Fibroblast of peridontal ligament (primary cell): Measurements from ENCODE around the gene PAM.
A peak's percentile ranks its signal among the peaks of the same experiment; 100 is the strongest.

Experiments
- DNase-seq: peaks from one replicate; pipeline ENCODE4 v3.0.0-alpha.2; 2010; ENCODE audit errors: extremely low read depth

Gene PAM

GRCh38 chr5:102754767-102755431, at the start of gene PAM:
PAM (plus strand) TSS chr5:102755305; CDS start chr5:102866196, 110,891 bp downstream.
- peak; percentile 49 for DNase-seq

DNA sequence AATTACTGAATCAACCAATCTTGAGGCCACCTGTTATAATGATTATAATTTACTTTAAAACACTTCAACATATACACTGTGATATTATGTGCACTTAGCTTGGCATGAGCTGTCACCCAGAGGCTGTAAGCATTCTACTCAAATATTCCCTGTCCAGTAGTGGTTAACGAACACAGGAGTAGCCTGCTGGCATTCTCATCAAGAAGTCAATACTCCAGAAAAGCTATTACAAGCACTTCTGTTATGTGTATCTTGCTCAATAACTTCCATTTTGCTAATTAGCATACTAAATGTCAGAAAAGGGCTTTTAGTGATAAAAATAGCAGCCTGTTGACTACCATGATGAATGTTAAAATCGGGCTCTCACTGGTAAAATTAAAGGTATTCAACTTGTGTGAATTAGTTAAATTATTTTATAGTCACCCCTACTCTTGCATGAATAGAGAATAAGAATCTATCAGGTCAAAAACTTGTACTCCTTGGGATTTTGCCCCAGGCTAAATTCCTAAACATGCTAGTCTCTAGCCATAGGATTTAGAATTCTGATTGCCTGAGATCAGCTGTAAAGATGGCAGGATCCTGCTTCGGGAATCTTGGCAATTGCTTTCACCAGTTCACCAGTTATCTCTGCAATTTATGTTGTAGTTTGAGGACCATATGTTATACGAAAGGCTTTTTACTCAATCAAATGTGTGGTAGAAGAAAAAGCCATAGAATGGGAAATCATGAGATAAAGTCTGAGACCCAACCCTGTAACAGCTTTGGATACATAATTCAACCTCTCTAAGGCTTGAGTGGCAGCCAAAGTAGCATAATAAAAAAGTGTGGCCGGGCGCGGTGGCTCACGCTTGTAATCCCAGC, 43.4 kb upstream of the PAM start:
- no peak for DNase-seq

- no peak for DNase-seq
Observed at GRCh38 chr5:102713278-102713677, 41.8 kb upstream of the PAM start.

- DNase-seq = no peak
Observed at GRCh38 chr5:102713682-102714231, 41.3 kb upstream of the PAM start.

GRCh38 chr5:102715082-102715807, 39.9 kb upstream of the PAM start:
- peak; percentile 57 for DNase-seq

DNA sequence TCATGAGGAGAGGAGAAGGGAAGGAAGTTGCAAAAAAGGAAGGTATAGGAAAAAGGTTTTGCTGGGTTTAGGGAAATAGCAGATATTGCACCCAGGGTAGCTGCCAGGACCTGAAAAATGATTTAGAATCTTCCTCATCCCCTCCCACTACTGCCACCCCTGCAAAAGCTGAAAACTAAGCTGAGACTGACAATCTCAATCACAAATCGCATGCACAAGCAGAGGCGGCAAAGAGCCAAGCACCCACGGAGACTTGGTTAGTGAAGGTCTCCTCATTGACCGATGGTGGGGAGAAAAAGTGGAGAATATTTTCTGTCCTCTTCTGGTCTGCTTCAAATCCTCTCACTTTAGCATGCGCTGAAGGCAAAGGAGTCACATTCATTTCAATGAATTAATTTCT, 39.1 kb upstream of the PAM start:
- DNase-seq = no peak

DNA sequence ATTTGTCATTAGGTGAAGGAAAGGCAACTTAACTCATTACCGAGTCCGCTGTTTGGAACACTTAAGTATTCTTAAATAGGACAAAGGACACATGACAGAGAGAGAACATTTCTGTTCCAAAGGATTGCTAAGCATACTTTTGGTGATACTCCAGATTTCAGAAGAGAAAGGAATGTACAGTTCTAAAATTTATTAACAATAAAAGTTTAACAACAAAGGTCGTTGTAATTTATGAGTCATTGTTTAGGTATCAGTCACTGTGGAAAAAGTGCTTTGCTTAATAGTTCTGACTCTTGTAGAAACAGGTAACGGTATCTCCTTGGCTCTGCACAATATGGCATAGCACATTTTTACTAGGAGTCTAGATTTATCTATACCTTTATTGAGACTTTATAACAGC, 36.3 kb upstream of the PAM start:
- DNase-seq = no peak

DNA sequence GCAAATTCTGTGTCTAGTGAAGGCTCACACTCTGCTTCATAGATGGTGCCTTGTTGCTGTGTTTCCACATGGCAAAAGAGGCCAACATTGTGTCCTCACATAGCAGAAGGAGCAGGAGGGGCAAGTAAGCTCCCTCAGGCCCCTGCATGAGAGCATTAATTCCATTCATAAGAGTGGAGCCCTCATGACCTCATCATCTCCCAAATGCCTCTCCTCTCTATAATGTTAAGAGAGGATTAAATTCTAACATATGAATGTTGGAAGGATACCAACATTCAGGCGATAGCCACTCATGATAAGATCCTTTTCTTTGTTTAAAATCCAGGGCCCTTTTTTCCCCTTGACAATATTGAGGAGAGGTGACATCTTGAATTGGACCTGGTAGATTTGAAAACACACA, 35.2 kb upstream of the PAM start:
- no peak for DNase-seq

- no peak for DNase-seq
Observed at GRCh38 chr5:102720969-102721368, 34.1 kb upstream of the PAM start.

- DNase-seq = no peak
Observed at GRCh38 chr5:102722931-102723330, 32.2 kb upstream of the PAM start.

DNA sequence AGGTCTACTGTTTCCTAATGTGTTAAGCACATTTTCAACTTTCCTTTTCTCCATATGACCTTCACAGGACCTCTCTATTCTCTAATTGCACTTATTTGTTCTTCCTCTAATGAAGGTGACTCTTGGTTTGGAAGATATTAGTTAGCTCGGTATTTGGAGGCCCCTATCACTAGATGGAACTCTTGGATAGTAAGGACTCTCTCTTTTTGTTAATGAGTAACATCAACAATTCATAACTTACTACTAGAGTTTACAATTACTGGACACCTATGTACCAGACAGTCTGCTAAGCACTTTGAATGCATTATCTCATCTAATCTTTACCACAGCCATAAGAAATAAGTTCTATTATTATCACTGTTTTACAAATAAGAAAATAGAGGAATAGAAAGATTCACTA, 23.4 kb upstream of the PAM start:
- DNase-seq = no peak

GRCh38 chr5:102733534-102733933, 21.6 kb upstream of the PAM start:
- no peak for DNase-seq

DNA sequence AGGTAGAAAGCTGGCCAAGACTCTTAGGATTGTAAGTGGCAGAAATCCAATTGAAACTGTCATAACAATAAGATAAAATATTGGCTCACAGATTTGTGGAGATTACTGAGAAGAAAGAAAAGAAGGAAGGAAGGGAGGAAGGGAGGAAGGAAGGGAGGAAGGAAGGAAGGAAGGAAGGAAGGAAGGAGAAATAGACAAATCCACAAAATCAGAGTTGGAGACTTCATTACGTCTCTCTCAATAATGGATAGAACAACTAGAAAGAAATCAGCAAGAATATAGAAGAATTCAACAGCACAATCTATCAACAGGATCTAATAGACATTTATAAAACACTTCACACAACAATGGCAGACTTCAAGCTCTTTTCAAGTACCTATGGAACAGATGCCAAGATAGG, 17.9 kb upstream of the PAM start:
- DNase-seq = no peak

DNA sequence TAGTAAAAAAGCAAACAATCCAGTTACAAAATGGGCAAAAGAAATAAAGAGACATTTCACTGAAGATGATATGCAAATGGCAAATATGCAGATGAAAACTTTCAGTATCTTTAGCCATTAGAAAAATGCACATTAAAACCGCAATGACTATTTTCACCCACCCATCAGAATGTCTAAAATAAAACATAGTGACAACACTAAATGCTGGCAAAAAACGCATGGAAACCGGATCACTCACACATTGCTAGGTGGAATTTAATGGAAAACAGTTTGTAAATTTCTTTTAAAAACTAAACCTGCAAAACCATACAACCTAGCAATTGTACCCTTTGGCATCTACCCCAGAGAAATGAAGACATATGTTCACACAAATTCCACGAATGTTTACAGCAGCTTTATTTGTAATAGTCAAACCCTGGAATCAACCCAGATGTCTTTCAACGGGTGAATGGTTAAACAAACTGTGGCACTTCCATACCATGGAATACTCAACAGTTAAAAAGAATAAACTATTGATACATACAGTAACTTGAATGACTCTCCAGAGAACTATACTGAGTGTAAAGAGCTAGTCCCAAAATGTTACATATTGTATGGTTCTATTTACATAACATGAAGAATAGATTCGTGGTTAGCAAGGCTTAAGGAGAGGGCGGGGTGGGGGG, 17.2 kb upstream of the PAM start:
- DNase-seq = no peak

DNA sequence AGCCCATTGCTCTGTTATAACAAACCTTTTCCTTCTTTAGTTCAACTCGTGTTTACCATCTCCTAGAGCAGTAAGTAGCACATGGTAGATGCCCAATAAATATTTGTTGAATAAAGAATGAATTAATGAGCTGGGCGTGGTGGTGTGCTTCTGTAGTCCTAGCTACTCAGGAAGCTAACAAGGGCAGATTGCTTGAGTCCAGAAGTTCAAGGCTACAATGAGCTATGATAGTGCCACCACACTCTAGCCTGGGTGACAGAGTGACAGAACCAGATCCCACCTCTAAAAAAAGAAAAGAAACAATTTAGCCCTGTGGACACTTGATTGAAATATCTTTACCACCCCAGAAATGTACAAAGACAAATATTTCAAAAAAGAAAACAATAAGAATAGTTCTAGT, 14.6 kb upstream of the PAM start:
- no peak for DNase-seq

DNA sequence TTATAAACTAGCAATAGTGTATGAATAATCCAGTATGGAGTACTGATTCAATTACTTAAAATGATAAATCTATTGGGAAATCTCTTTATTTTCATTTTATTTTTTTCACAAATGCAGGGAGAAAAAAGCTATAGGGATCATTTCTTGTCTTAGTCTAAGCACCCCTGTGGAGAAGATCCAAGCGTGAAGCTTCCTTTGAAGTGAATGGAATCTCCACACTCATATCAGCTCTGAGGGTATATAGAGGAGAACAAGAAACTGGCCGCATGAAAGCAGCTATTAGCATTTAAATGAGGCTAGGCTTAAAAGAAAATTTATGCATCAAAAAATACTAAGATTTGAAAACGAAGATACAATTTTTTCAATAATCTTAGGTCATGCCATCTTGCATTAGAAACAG, 12.9 kb upstream of the PAM start:
- DNase-seq = no peak

DNA sequence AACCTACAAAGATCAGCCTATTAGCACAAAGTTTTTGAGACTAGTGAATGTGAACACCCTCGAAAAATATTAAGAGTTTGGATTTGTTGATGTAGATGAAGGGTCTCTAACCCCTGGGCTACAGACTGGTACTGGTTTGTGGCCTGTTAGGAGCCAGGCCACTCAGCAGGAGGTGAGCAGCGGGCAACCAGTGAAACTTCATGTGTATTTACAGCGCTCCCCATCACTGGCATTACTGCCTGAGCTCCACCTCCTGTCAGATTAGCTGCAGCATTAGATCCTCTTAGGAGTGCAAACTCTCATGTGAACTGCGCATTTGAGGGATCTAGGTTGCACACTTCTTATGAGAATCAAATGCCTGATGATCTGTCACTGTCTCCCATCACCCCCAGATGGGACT, 11.2 kb upstream of the PAM start:
- no peak for DNase-seq

DNA sequence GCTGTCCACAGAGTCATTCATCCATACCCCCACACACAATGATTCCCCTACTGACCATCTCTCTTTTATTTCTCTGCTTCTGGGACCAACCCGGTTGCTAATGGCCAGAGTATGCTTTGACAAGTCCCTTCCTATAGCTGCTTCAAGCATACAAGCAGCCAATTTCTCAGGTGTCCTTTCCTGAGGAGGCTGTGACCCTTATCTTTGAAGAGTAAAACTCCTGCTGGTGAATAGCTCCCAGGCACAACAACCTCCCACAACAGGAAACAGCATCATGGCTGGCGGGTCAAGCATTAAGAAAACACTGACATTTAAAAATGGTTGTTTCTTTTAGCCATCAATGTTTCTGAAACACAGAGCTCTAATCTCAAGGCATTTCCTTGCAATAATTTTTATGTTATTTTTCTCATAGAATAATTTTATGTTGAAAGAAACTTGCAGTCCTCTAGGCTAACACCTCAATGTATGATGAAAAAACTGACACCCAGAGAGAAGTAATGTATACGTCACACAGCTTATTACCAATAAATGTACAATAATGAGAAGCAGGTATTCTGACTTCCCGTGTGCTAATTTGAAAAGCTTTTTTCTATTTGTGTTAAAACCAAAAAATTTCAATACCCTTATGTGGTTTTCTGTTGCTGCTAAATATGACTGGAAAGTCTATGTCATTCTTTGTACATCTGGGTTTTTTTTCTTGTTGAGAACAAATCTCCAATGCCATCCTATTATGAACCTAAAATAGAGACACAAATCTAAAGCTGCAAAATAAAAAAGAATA, 7.5 kb upstream of the PAM start:
- no peak for DNase-seq

- DNase-seq = no peak
Observed at GRCh38 chr5:102749416-102750030, 5.6 kb upstream of the PAM start.

GRCh38 chr5:102750151-102750834, 4.8 kb upstream of the PAM start:
- no peak for DNase-seq
